Sigmoid colon (tissue), 7 donors: ENCODE data around the gene PTRHD1. TPM values are rescaled to one million over a fixed set of nuclear protein-coding genes. Genes with fewer than 3 reads are reported as not detected.

Experiments used
- DNase-seq: peaks from one replicate; pipeline ENCODE4 v3.0.0-alpha.2; 2019
- H3K27ac ChIP-seq, 4 donors: fragments of 200-600 bp; sonication (generic); one replicate each; pipeline ENCODE4 v1.5.1; 2016 to 2019; ENCODE audit warnings: mild to moderate bottlenecking in 1 of 4
- H3K27me3 ChIP-seq, 3 donors: fragments of 200-600 bp; sonication (generic); one replicate each; pipeline ENCODE4 v1.5.1; 2019; ENCODE audit warnings: mild to moderate bottlenecking in 1 of 3
- H3K36me3 ChIP-seq, 4 donors: fragments of 200-600 bp; sonication (generic); one replicate each; pipeline ENCODE4 v1.5.1; 2016 to 2019
- H3K4me1 ChIP-seq, 4 donors: fragments of 200-600 bp; sonication (generic); one replicate each; pipeline ENCODE4 v1.5.1; 2017 to 2019
- H3K4me3 ChIP-seq, 4 donors: fragments of 200-600 bp; sonication (generic); one replicate each; pipeline ENCODE4 v1.5.1; 2017 to 2019; ENCODE audit warnings: mild to moderate bottlenecking in 2 of 4, moderate library complexity in 1 of 4
- H3K9me3 ChIP-seq, 4 donors: fragments of 200-600 bp in 3 of 4; sonication (generic) in 3 of 4; one replicate each; pipeline versions ENCODE4 v1.5.1 to v1.6.1; 2013 to 2019
- EP300 ChIP-seq, 4 donors: sonication (generic); formaldehyde crosslinking; IDR thresholded peaks; one replicate each; pipeline ENCODE4 v1.6.1; 2017; ENCODE audit warnings: antibody characterized with exemption in 4 of 4
- POLR2A ChIP-seq, 2 donors: fragments of 450-650 bp; IDR thresholded peaks; one replicate each; pipeline ENCODE4 v1.6.1; 2016; ENCODE audit warnings: antibody characterized with exemption in 2 of 2, mild to moderate bottlenecking in 2 of 2, moderate library complexity in 2 of 2
- POLR2AphosphoS5 ChIP-seq, 4 donors: sonication (generic); formaldehyde crosslinking; IDR thresholded peaks; one replicate each; pipeline ENCODE4 v1.6.1; 2017; ENCODE audit warnings: antibody characterized with exemption in 4 of 4
- WGBS, 2 donors: extraction: QIAGEN DNeasy Blood & Tissue Kit; methylation state at CpG; one replicate each; pipeline ENCODE4 v1.1.7; 2013; 5-methylcytosine and 5-hydroxymethylcytosine counted together
- intact Hi-C: fragments of 100-400 bp; cut with DNase I; formaldehyde crosslinking; loops from one replicate; pipeline ENCODE4 v1.15.1; 2023
- polyA plus RNA-seq, 3 donors: library from polyadenylated mRNA; stranded (reverse); fragments of 200-250 nt; gene quantifications; one replicate each; pipeline ENCODE4 v1.2.3, GENCODE V29; 2013
- total RNA-seq, 4 donors: library from RNA; depleted of rRNA; stranded (reverse); fragments of >200 nt; gene quantifications; one replicate each; pipeline ENCODE4 v1.1.0, GENCODE V29; 2016
- TF ChIP-seq, protein P1 (sequence below), 4 experiments: fragments of 450-650 bp in 3 of 4; fragments of 200-600 bp in 1 of 4; IDR thresholded peaks; one replicate each; pipeline ENCODE4 v1.5.1; 2016 to 2019; ENCODE audit warnings: antibody characterized with exemption in 4 of 4, mild to moderate bottlenecking in 3 of 4, moderate library complexity in 2 of 4
- donor health status: healthy with polysubstance abuse.
- donor health status: Bipolar disorder and iron deficiency.
- donor health status: healthy.

PTRHD1 gene
- total and polyA plus RNA-seq, 7 donors = 10.5 to 56.4 (median 35.5) TPM

DNA sequence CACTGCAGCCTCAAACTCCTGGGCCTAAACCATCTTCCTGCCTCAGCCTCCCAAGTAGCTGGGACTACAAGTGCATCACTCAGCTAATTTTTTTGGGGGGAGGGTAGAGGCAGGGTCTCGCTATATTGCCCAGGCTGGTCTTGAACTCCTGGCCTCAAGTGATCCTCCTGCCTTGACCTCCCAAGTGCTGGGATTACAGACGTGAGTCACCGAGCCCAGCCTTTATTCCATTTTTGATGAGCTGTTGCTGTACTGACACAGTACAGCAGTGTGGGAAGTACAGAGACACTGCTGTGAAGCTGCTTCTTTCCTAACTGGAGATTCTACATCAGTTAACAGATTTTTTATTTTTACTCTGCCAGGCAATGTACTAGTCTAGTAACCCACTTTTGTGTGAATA, 18.8 kb downstream of the PTRHD1 start:
- 85 to 86% methylated on average over 3 of the region's 3 CpGs for WGBS, 2 donors
- H3K4me3 ChIP-seq = no peak overlapping the region
- intact Hi-C loops = no loop called here
- H3K27me3 ChIP-seq = no peaks in the 10 kb centered on the region
- peaks cover 0 to 14% (median 5%) of the 10 kb centered on the region in 4 donors for H3K36me3 ChIP-seq
- TF ChIP-seq EP300 (IDR thresholded peaks at IDR 0.05) (no peak), POLR2A (IDR thresholded peaks at IDR 0.05) (no peak), POLR2AphosphoS5 (IDR thresholded peaks at IDR 0.05) (no peak)
- TF ChIP-seq, protein P1, sequence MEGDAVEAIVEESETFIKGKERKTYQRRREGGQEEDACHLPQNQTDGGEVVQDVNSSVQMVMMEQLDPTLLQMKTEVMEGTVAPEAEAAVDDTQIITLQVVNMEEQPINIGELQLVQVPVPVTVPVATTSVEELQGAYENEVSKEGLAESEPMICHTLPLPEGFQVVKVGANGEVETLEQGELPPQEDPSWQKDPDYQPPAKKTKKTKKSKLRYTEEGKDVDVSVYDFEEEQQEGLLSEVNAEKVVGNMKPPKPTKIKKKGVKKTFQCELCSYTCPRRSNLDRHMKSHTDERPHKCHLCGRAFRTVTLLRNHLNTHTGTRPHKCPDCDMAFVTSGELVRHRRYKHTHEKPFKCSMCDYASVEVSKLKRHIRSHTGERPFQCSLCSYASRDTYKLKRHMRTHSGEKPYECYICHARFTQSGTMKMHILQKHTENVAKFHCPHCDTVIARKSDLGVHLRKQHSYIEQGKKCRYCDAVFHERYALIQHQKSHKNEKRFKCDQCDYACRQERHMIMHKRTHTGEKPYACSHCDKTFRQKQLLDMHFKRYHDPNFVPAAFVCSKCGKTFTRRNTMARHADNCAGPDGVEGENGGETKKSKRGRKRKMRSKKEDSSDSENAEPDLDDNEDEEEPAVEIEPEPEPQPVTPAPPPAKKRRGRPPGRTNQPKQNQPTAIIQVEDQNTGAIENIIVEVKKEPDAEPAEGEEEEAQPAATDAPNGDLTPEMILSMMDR (IDR thresholded peaks at IDR 0.05) = no peak
- H3K4me1 ChIP-seq = no peaks in the 10 kb centered on the region
- no peaks in the 10 kb centered on the region for H3K9me3 ChIP-seq
- H3K27ac ChIP-seq = no peak overlapping the region
- DNase-seq = no peak

DNA sequence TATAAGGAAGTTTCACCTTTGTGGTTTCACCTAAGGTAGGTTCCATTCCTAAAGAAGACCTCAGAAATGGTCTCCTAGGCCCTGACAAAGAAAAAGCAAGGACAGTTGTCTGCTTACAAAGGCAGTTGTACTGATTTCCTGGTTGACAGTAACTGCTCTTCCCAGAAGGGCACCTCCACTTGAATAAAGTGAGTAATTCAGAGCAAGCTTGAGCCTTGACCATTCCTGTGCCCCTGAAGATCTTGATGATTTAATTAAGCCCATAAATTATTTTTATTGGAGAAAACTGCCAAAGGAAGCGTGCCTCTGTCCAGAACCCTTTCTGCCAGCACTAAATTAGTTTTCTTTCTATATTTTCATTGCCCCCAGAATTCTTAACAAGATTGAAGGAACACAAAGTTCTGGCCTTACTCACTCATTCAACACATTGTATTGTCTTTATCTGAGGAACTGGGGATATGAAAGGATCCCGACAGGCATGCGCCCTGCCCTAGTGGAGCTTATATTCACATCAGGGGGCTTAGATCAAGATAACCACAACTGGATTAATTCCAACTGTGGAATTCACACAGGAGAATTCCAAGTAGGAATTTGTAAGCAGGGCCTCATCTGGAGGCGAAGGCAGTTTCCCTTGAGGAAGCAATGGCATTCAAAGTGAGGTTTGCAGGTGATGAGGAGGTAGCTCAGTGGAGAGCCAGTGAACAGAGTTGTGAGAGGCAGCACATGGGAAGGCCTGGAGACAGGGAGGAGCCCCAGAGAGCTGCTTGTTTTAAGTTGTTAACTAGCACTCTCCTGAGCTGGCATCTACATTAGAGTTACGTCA, 21.2 kb downstream of the PTRHD1 start:
- H3K9me3 ChIP-seq = no peaks in the 10 kb centered on the region
- no peaks in the 10 kb centered on the region for H3K27me3 ChIP-seq
- no peaks in the 10 kb centered on the region for H3K4me1 ChIP-seq
- TF ChIP-seq EP300 (IDR thresholded peaks at IDR 0.05) (no peak), POLR2A (IDR thresholded peaks at IDR 0.05) (no peak)
- TF ChIP-seq, protein P1 (IDR thresholded peaks at IDR 0.05) = no peak
- 95% methylated on average over 5 of the region's 5 CpGs for WGBS, 2 donors
- no peak overlapping the region for H3K4me3 ChIP-seq
- DNase-seq = no peak
- H3K27ac ChIP-seq = no peak overlapping the region
- intact Hi-C loops = no loop called here
- peaks cover 0 to 33% (median 5%) of the 10 kb centered on the region in 4 donors for H3K36me3 ChIP-seq

DNA sequence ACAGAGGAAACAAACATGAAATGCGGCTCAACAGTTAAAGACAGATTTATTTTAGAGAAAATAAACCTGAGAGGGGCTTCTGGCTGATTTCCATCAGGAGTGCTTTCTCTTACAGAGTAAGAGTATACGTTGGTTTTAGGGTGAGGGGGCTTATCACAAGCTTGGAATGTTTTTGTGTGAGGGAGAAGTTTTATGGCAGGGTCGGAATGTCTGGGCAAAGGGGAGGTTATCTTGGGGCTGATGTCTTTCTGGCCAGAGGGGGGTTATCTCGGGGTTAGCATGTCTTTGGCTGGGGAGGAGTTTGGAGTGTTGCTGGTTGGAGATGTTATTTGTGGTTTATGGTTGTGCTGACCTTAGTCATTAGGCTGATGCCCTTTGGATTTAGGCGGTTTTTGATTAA, 22.1 kb downstream of the PTRHD1 start:
- intact Hi-C loops = no loop called here
- Histone ChIP-seq H3K27me3 (no peaks in the 10 kb centered on the region), H3K9me3 (no peaks in the 10 kb centered on the region), H3K27ac (no peak overlapping the region), H3K36me3 (peaks cover 0 to 38% (median 5%) of the 10 kb centered on the region in 4 donors), H3K4me1 (no peaks in the 10 kb centered on the region), H3K4me3 (no peak overlapping the region)
- TF ChIP-seq, protein P1 (IDR thresholded peaks at IDR 0.05) = no peak
- no peak for TF ChIP-seq POLR2AphosphoS5 (IDR thresholded peaks at IDR 0.05)
- no peak for TF ChIP-seq POLR2A (IDR thresholded peaks at IDR 0.05)
- TF ChIP-seq EP300 (IDR thresholded peaks at IDR 0.05) = no peak
- DNase-seq = no peak
- 92 to 95% methylated on average over 5 of the region's 5 CpGs for WGBS, 2 donors

DNA sequence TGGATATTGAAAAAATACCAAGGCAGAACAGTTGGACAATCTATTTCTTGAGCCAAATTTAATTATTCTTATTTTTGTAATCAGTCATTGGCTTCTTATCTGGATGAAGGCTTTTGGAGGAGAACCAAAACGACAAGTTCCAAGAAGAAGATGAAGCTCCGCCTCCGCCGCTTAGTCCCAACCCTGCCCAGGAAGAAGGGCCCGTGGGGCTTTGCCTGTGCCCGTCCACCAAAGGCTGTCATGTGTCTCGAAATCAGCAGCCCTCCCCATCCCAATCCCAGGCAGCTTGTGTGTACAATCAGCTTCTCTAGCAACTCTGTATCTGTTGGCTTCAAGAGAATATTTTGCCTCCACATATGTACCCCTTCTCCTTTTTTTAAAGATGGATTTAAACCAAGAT, 24.6 kb downstream of the PTRHD1 start:
- TF ChIP-seq, protein P1 (IDR thresholded peaks at IDR 0.05) = no peak
- TF ChIP-seq POLR2A (IDR thresholded peaks at IDR 0.05) (no peak), POLR2AphosphoS5 (IDR thresholded peaks at IDR 0.05) (no peak), EP300 (IDR thresholded peaks at IDR 0.05) (no peak)
- Histone ChIP-seq H3K27me3 (no peaks in the 10 kb centered on the region), H3K4me3 (no peak overlapping the region), H3K36me3 (peaks cover 10 to 56% (median 14%) of the 10 kb centered on the region in 4 donors), H3K9me3 (no peaks in the 10 kb centered on the region), H3K27ac (no peak overlapping the region), H3K4me1 (no peaks in the 10 kb centered on the region)
- intact Hi-C loops = no loop called here
- no peak for DNase-seq
- WGBS, 2 donors = 93 to 95% methylated on average over 7 of the region's 7 CpGs
